ENCODE data around the gene STUM.
A peak's percentile ranks its signal among the peaks of the same experiment; 100 is the strongest.

GRCh38 chr1:226649780-226650179, 101.2 kb downstream of the STUM start:
- peak in 2 of 3 experiments; percentile 44 to 57; a peak in 3 of 4 replicates for TF ChIP-seq CTCF (IDR thresholded peaks at IDR 0.05; ENCODE audit: control extremely low read depth in 1 of 3, insufficient read depth in 1 of 3, low read depth in 1 of 3, low read length in 3 of 3)
- TF ChIP-seq CBX5 (IDR thresholded peaks at IDR 0.05; ENCODE audit: low read depth, low read length): no peak
- no peak for TF ChIP-seq EZH2 (IDR thresholded peaks at IDR 0.05; ENCODE audit: low read depth, low read length, severe bottlenecking)
- no peak for TF ChIP-seq SP1 (IDR thresholded peaks at IDR 0.05; ENCODE audit: low read depth, low read length)
- no peak for TF ChIP-seq POLR2A (IDR thresholded peaks at IDR 0.05; ENCODE audit: control extremely low read depth in 1 of 2, low read depth in 2 of 2, low read length in 2 of 2)
- TF ChIP-seq NRF1 (IDR thresholded peaks at IDR 0.05; ENCODE audit: low read depth, low read length): no peak
- no peak for TF ChIP-seq SIN3A (conservative IDR thresholded peaks at IDR 0.05 in 1 of 2, IDR thresholded peaks at IDR 0.05 in 1 of 2; ENCODE audit: low read depth in 1 of 2, low read length in 2 of 2)
- no peak for TF ChIP-seq POLR2AphosphoS5 (IDR thresholded peaks at IDR 0.05; ENCODE audit: low read depth, low read length)
- no peak for TF ChIP-seq FOSL1 (IDR thresholded peaks at IDR 0.05; ENCODE audit: insufficient read depth, low read depth, low read length)
- TF ChIP-seq HDAC6 (IDR thresholded peaks at IDR 0.05; ENCODE audit: low read depth, low read length): no peak
- TF ChIP-seq HDAC2 (IDR thresholded peaks at IDR 0.05; ENCODE audit: borderline replicate concordance in 1 of 2, low read depth in 2 of 2, low read length in 2 of 2): no peak
- peak; percentile 30; the same call in 1 of the 2 replicates for TF ChIP-seq MAX (IDR thresholded peaks at IDR 0.05)
- TF ChIP-seq GABPA (IDR thresholded peaks at IDR 0.05; ENCODE audit: borderline replicate concordance, insufficient read depth, low read length): no peak
- TF ChIP-seq CREB1 (IDR thresholded peaks at IDR 0.05): no peak

Measured in H1 (cell line).